Epidermal melanocyte (primary cell): Measurements from ENCODE around the gene TM9SF4.
"Not testable (repeated sequence)": the region's sequence is repeated elsewhere in the genome, so short reads cannot be mapped to it uniquely, and the experiment has no call there.

Experiments
- DNase-seq: peaks from one replicate; pipeline ENCODE4 v3.0.0; 2011; ENCODE audit warnings: low spot score; ENCODE audit not compliant: insufficient read length

Gene TM9SF4

GRCh38 chr20:32157611-32158010 lies 48.1 kb downstream of the TM9SF4 start:
- no peak for DNase-seq

GRCh38 chr20:32158351-32158750 lies 48.8 kb downstream of the TM9SF4 start:
- no peak for DNase-seq

DNA sequence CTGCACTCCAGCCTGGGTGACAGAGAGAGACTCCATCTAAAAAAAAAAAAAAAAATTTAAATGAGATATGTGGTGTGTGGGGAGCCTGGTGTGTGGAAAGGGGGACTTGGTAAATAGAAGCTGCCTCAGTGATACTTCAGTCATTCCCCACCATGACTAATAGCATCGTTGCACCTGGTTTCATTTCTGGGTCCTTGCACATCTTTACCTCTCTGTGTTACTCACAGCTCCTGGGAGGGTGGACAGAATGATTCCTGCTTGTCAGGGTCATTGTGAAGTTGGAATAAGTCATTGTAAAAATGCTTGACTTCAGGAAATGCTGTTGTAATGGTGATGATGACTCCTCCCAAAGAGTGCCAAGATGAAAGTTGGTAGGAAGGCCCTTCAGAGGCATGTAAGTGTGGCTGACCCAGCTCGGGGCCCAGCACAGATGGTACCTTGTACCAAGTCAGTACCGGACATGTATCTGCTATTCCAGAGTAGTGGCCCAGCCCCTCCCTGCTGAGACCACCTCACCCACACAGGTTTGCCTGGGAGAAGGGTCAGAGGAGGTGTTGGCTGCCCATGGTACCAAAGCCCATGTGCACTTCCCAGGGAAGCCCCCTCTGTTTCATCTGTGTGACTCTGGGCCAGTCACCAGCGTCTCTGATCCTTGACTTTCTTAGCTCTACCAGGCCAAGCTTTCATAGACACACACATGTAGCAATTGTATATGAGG lies 49.6 kb downstream of the TM9SF4 start:
- no peak for DNase-seq

DNA sequence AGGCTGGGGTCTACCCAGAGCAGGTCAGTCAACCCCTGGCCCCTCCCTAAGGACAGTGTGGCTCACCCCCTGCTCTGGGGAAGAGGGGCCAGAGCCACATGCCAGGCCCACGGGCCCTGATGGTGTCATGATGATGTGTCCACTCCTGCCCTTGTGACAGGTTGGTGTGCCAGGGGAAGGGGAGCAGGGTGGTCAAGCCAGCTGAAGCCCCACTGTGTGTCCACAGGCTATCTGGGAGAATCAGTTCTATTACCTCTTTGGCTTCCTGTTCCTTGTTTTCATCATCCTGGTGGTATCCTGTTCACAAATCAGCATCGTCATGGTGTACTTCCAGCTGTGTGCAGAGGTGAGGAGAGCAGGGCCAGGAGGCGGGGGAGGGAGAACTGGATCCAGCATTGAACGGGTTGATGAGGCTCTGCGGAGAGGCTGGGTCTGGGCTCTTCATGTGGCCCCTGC lies 50.3 kb downstream of the TM9SF4 start:
- DNase-seq, result no peak

GRCh38 chr20:32160341-32160740 lies 50.8 kb downstream of the TM9SF4 start:
- DNase-seq, result no peak

- no peak for DNase-seq
These were observed 52.8 kb downstream of the TM9SF4 start for GRCh38 chr20:32162351-32162750.

- DNase-seq, result no peak
These were observed 54.4 kb downstream of the TM9SF4 start for GRCh38 chr20:32163951-32164350.

DNA sequence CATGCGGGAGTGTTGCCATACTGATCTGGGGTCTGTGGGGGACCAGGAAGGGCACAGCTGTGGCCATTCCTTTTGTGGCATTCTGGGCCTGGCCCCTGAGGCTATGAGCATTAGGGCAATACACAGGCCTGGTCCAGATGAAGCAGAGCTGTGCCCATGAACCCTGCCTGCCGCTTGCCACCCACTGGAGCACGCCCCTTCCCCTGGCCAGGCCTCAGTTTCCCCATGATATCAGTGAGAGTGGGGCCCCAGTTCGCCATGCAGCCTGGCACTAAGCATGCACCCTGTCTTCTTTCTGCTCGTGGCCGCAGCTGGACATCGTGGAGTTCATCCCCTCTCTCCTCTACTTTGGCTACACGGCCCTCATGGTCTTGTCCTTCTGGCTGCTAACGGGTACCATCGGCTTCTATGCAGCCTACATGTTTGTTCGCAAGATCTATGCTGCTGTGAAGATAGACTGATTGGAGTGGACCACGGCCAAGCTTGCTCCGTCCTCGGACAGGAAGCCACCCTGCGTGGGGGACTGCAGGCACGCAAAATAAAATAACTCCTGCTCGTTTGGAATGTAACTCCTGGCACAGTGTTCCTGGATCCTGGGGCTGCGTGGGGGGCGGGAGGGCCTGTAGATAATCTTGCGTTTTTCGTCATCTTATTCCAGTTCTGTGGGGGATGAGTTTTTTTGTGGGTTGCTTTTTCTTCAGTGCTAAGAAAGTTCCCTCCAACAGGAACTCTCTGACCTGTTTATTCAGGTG lies 55.6 kb downstream of the TM9SF4 start:
- DNase-seq, result no peak

GRCh38 chr20:32165836-32166545 lies 56.5 kb downstream of the TM9SF4 start:
- no peak for DNase-seq

- DNase-seq, result no peak
These were observed 58.0 kb downstream of the TM9SF4 start for GRCh38 chr20:32167552-32167951.

DNA sequence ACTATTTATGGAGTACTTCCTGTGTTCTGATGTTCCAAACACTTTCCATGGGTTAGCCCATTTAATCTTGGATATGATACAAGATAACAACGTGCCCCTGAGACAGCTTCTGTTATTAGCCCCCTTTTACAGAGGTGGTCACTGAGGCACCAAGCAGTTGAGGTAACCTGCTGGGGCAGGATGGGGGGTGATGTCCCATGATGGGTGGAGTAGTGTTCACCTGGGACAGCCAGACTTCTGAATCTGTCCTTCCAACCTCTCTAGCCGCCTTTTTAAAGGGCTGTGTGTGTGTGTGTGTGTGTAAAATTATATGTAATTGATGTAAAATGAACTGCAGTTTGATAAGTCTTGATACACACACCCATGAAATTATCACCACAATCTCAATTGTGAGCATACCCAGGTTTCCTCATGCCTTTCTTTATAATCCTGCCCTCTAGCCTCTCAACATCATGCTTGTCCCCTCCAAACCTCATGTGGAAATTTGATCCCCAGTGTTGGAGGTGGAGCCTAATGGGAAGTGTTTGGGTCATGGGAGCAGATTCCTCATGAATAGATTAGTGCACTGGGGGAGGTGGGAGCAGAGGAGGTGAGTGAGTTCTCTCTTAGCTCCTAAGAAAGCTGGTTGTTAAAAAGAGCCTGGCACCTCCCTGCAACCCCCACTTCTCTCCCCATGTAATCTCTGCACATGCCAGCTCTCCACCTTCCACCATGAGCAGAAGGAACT lies 58.8 kb downstream of the TM9SF4 start:
- DNase-seq, result no peak

GRCh38 chr20:32177696-32178095 lies 68.2 kb downstream of the TM9SF4 start:
- not testable (repeated sequence) for DNase-seq

DNA sequence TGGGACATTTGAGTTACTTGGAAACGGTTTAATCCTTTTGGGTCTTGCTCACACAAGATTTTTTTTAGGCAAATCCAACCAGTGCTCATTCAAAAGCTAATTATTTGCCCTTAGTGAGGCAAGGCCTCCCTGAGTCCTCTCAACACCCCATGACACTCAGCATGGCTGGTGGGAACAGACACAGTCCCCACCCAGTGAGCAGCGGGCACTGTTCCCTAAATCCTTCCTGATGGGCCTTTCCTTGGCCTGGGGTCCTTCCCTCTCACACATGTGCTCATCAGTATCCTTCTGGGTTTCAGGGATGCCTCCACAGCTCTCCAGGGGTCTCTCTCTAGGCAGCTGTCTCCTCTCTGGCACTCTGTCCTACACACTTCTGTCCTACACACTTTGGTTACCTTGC lies 70.0 kb downstream of the TM9SF4 start:
- DNase-seq, result no peak

GRCh38 chr20:32179934-32180333 lies 70.4 kb downstream of the TM9SF4 start:
- DNase-seq, result no peak

DNA sequence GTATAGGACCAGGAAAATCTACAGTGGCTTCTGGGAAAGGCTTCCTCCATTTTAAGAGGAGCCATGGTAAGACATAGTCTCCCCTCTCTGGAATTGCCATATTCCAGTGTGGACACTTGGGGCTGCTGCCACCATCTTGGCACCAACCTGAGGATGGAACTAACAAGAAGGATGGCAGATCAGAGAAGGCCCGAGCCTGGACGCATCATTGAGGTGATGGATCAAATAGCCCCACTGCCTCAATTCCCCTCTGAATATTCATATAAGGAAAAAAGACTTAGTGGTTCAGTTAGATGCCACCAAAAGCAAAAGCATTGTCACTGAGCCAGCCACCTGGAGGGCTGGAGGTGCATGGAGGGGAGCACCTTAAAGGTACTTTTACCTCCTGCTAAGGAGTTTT lies 72.1 kb downstream of the TM9SF4 start:
- no peak for DNase-seq

DNA sequence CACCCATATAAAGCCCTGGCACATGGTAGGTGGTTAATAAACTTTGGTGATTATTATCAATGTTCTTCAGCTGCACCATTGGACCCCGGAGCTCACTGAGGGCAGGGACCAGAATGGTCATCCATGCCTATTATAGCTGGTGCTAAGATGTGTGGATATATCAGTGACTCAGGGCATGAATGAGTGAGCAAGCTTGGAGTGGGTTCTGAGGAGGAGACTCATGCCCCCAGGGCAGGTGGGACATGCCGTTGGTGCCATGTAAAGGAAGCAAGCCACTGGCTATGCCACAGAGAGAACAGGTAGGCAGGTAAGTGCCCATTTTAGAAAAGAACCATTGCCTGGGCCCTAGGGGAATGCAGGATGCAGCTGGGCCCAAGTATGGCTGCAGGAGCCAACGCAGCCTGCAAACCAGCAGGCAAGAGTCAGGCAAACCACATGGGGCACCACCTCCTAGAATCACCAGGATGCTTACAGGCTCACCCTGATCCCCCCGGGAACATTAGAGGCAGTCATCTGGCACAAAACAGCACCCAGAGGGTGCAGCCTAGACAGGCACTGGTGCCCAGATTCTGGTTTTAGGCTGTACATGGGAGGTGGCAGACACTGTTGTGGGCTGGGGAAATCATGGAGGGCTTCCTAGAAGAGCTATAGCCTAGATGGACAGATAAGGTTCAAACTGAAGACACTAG lies 74.6 kb downstream of the TM9SF4 start:
- DNase-seq, result no peak

DNA sequence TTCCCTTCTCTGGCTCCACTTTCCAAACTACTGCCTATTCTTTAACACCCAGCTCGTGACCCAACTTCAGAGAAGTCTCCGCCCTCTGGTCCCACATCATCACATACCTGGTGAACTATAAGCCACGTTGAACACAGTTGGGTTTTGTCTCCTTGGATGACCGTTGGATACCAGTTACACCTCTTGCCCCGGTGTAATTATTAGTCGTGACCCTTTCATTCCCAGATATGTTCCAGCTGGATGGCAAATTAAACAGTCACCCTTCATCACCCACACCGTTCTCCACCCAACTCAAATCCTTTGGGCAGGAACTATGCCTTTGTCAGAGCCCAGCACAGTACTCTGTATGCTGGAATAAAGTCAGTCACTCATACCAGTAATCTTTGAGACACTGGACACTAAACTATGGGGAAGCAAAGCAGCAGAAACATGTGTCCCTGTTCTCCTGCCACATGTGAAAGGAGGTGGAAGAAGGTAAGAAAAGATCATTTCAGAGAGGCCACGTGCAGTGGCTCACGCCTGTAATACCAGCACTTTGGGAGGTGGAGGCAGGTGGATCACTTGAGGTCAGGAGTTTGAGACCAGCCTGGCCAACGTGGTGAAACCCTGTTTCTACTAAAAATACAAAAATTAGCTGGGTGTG lies 75.6 kb downstream of the TM9SF4 start:
- DNase-seq, result no peak

DNA sequence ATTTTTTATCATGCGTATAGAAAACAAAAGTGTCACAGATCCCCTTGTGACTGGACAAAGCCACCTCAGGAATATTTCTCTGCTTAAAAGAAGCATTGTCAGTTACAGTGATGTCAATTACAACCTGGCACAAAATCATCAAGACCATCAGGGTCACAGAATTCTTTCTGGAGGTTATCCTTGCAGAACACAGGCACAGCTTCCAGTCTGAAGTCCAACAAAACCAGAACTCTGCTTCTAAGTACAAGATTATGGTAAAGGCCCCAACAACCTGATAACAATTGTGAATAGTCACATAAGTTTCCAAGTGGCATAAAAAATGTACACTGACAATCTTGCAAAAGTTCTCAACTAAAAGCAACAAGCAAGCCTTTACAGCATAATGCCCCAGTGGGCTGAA lies 77.0 kb downstream of the TM9SF4 start:
- DNase-seq, result no peak

- no peak for DNase-seq
These were observed 79.0 kb downstream of the TM9SF4 start for GRCh38 chr20:32188376-32189122.

- no peak for DNase-seq
These were observed 79.6 kb downstream of the TM9SF4 start for GRCh38 chr20:32189123-32189410.
